ENCODE measurements around the gene ZNF484.

DNA sequence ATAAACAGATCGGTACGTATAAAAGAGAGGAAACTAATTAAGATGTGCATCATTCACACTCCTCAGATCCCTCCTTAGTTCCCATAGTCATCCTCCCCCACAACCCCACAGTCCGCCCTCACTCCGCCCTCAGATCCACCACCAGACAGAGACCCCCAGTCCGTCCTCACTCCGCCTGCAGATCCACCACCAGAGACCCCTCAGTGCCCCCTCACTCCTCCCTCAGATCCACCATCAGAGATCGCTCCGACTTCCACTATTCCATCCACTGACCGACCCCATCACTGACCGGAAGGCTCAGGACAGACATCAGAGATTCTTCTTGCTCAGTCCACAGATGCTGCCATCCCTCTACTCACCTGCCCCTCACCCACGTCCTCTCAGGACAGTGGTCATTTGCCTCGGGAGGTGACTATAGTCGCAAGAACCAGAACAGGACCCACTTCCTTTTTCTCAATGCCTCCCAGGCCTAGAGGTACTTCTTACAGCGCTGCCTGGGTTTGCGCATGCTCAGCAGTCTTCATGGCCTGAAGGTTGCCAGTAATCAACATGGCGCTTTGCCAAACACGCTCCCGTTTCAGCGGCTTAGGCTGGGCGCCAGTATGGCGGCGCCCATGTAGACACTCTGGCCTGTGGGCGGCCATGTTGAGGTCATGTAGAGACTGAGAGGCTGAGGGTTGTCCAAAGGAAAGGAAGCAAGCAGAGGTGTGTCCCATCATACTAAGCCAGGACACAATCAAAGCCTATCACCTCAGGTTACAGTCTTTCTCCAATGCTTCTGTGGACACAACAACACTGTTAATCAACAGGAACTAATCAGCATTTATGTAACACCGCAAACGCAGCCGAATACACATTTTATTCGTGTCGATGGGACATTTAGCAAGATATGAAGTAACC is at the start of gene ZNF484:
- TF ChIP-seq POLR2A (IDR thresholded peaks at IDR 0.05; ENCODE audit: low read depth, low read length) (peak; percentile 62), EZH2 (IDR thresholded peaks at IDR 0.05; ENCODE audit: borderline replicate concordance, low read depth, low read length, severe bottlenecking) (no peak), CTCF (IDR thresholded peaks at IDR 0.05; ENCODE audit: extremely low read depth in 1 of 2, insufficient read depth in 1 of 2, low read depth in 1 of 2, low read length in 2 of 2) (no peak)
